Tibial artery (tissue), 4 donors: ENCODE measurements around the gene GHRL.

Source experiments
- DNase-seq, 2 donors: peaks; one replicate each; pipeline ENCODE4 v3.0.0-alpha.2; 2019
- H3K27ac ChIP-seq, 2 donors: fragments of 200-600 bp; sonication (generic) in 1 of 2; 1 replicate in 1 of 2; 2 replicates in 1 of 2; pipeline ENCODE4 v1.5.1; 2018 to 2019; ENCODE audit warnings: mild to moderate bottlenecking in 1 of 2
- H3K27me3 ChIP-seq, 2 donors: fragments of 200-600 bp; sonication (generic) in 1 of 2; one replicate each; pipeline versions ENCODE4 v1.5.1 to v1.6.0; 2016 to 2019
- H3K36me3 ChIP-seq, 3 donors: fragments of 200-600 bp; sonication (generic) in 2 of 3; one replicate each; pipeline ENCODE4 v1.5.1; 2016 to 2019; ENCODE audit warnings: mild to moderate bottlenecking in 2 of 3
- H3K4me1 ChIP-seq, 4 donors: fragments of 200-600 bp; sonication (generic) in 2 of 4; 1 replicate in 3 of 4; 2 replicates in 1 of 4; pipeline ENCODE4 v1.5.1; 2016 to 2019
- H3K4me3 ChIP-seq, 2 donors: fragments of 200-600 bp; sonication (generic) in 1 of 2; 1 replicate in 1 of 2; 2 replicates in 1 of 2; pipeline ENCODE4 v1.5.1; 2018 to 2019; ENCODE audit warnings: mild to moderate bottlenecking in 2 of 2
- H3K9me3 ChIP-seq, 3 donors: fragments of 200-600 bp; sonication (generic) in 1 of 3; one replicate each; pipeline ENCODE4 v1.5.1; 2016 to 2019
- intact Hi-C: fragments of 100-400 bp; cut with DNase I; formaldehyde crosslinking; loops from one replicate; pipeline ENCODE4 v1.15.0; 2023; ENCODE audit warnings: low total_unique reads
- TF ChIP-seq, protein P1 (sequence below), 2 experiments: fragments of 200-600 bp in 1 of 2; fragments of 450-650 bp in 1 of 2; IDR thresholded peaks; one replicate each; pipeline ENCODE4 v1.5.1; 2017 to 2019; ENCODE audit warnings: antibody characterized with exemption in 2 of 2, mild to moderate bottlenecking in 1 of 2, moderate library complexity in 1 of 2

GHRL gene

GRCh38 chr3:10292505-10293419 is at the start of gene GHRL:
Gene GHRL (minus strand): TSS chr3:10292947. CDS start chr3:10290180, 2,767 bp downstream.
- TF ChIP-seq, protein P1, sequence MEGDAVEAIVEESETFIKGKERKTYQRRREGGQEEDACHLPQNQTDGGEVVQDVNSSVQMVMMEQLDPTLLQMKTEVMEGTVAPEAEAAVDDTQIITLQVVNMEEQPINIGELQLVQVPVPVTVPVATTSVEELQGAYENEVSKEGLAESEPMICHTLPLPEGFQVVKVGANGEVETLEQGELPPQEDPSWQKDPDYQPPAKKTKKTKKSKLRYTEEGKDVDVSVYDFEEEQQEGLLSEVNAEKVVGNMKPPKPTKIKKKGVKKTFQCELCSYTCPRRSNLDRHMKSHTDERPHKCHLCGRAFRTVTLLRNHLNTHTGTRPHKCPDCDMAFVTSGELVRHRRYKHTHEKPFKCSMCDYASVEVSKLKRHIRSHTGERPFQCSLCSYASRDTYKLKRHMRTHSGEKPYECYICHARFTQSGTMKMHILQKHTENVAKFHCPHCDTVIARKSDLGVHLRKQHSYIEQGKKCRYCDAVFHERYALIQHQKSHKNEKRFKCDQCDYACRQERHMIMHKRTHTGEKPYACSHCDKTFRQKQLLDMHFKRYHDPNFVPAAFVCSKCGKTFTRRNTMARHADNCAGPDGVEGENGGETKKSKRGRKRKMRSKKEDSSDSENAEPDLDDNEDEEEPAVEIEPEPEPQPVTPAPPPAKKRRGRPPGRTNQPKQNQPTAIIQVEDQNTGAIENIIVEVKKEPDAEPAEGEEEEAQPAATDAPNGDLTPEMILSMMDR (IDR thresholded peaks at IDR 0.05), result no peak
- intact Hi-C loops, result no loop called here
- no peaks in the 10 kb centered on the region for H3K9me3 ChIP-seq
- H3K36me3 ChIP-seq, result peaks cover 13 to 87% (median 24%) of the 10 kb centered on the region in 3 donors
- H3K4me3 ChIP-seq, result no peak within 1 kb of the TSS
- no peaks in the 10 kb centered on the region for H3K27me3 ChIP-seq
- H3K27ac ChIP-seq, result no peak within 1 kb of the TSS
- no peak for DNase-seq
- H3K4me1 ChIP-seq, result no peaks in the 10 kb centered on the region

DNA sequence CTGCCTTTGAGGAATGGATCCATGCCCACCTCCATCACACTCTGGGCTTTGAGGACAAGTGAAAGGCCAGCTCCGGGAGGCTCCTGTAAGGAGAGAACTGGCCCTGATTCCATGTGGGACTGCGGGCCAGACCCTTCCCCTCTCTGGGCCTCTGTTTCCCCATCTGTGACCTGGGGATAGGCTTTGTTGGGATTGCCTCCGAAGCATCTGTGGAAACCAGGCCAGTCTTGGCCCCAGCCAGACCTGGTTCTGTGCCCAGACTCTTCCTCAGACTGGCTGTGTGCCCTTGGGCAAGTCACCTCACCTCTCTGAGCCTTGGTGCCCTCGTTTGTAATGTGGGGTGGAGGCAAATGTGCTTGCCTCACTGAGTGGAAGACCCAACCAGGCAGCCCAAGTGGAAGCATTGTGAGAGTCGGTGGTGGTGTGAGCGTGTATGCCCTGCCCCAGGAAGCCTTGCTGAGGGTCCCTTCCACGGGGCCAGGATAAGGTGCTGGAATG is 49.2 kb upstream of the GHRL start:
- no peaks in the 10 kb centered on the region for H3K4me1 ChIP-seq
- TF ChIP-seq, protein P1 (IDR thresholded peaks at IDR 0.05), result no peak
- H3K4me3 ChIP-seq, result no peak overlapping the region
- no peaks in the 10 kb centered on the region for H3K36me3 ChIP-seq
- no peaks in the 10 kb centered on the region for H3K9me3 ChIP-seq
- no peak overlapping the region for H3K27ac ChIP-seq
- H3K27me3 ChIP-seq, result peaks cover 0 to 12% of the 10 kb centered on the region in 2 donors
- no peak for DNase-seq
- intact Hi-C loops, result loop anchor here (5.0 kb wide), 1 partner anchor 395 kb away; no protein-coding TSS in a partner anchor

- TF ChIP-seq, protein P1 (IDR thresholded peaks at IDR 0.05), result no peak
- Histone ChIP-seq H3K9me3 (no peaks in the 10 kb centered on the region), H3K4me1 (no peaks in the 10 kb centered on the region), H3K4me3 (no peak overlapping the region), H3K27me3 (peaks cover 0 to 20% of the 10 kb centered on the region in 2 donors), H3K36me3 (no peaks in the 10 kb centered on the region), H3K27ac (no peak overlapping the region)
- intact Hi-C loops, result loop anchor here (5.0 kb wide), 1 partner anchor 397 kb away; no protein-coding TSS in a partner anchor
- DNase-seq, result no peak
These were observed 47.7 kb upstream of the GHRL start for GRCh38 chr3:10340476-10340875.

DNA sequence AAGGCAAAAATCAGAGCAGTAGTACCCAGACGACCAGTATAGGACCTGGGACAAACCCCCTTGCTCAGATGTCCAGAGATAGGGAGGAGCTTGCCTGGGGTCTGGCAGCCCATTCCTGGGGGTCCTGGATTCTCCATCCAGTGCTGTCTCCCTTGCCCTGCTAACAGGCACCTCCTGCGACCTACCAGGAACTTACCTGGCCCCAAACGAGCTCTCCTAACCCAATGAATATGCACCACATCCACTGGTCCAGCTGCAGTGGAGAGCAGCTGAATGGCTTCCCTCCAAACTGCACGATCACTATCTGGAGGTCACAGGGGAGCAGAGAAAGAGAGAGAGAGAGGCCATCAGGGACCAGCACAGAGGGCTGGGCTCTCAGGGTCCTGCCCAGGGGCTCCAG is 47.3 kb upstream of the GHRL start:
- TF ChIP-seq, protein P1 (IDR thresholded peaks at IDR 0.05), result no peak
- no peaks in the 10 kb centered on the region for H3K9me3 ChIP-seq
- intact Hi-C loops, result loop anchor here (5.0 kb wide), 1 partner anchor 397 kb away; no protein-coding TSS in a partner anchor
- H3K36me3 ChIP-seq, result no peaks in the 10 kb centered on the region
- H3K27me3 ChIP-seq, result peaks cover 0 to 23% of the 10 kb centered on the region in 2 donors
- H3K4me3 ChIP-seq, result no peak overlapping the region
- no peaks in the 10 kb centered on the region for H3K4me1 ChIP-seq
- no peak for DNase-seq
- H3K27ac ChIP-seq, result no peak overlapping the region

GRCh38 chr3:10339376-10339955 is 46.7 kb upstream of the GHRL start:
- Histone ChIP-seq H3K27ac (no peak overlapping the region), H3K4me3 (no peak overlapping the region), H3K27me3 (peaks cover 0 to 29% of the 10 kb centered on the region in 2 donors), H3K9me3 (no peaks in the 10 kb centered on the region), H3K4me1 (no peaks in the 10 kb centered on the region), H3K36me3 (no peaks in the 10 kb centered on the region)
- intact Hi-C loops, result no loop called here
- TF ChIP-seq, protein P1 (IDR thresholded peaks at IDR 0.05), result no peak
- DNase-seq, result no peak
